SK-N-SH (cell line): Measurements from ENCODE around the gene MVB12B. TPM values are rescaled to one million over a fixed set of nuclear protein-coding genes. Genes with fewer than 3 reads are reported as not detected.

ENCODE experiments used
- CTCF ChIA-PET: fragments of 300-600, 350-600 bp; formaldehyde crosslinking; extraction: SDS; loops from one replicate; lab custom pipeline; 2021; lab: Yijun Ruan, JAX
- POLR2A ChIA-PET: fragments of 350-600 bp; sonication (Branson Sonifier 250); formaldehyde crosslinking; extraction: SDS; loops from one replicate; lab custom pipeline; 2020; ENCODE audit warnings: antibody characterized with exemption, inconsistent platforms; lab: Yijun Ruan, JAX
- DNase-seq: peaks from one replicate; pipeline ENCODE4 v3.0.0; 2012
- H2AFZ ChIP-seq: fragments of 200-600 bp; sonication (generic); 2 replicates; pipeline ENCODE4 v1.8.1; 2016; ENCODE audit warnings: antibody characterized with exemption, mild to moderate bottlenecking, low read depth
- H3F3A ChIP-seq: fragments of 200-600 bp; sonication (generic); replicated peaks from 2 replicates; pipeline ENCODE3; 2016; ENCODE audit warnings: antibody characterized with exemption, mild to moderate bottlenecking; ENCODE audit not compliant: insufficient read depth
- H3K27ac ChIP-seq, 2 experiments: fragments of 200-500 bp in 1 of 2; fragments of 200-600 bp in 1 of 2; sonication (Bioruptor generic) in 1 of 2; sonication (generic), shearing (Covaris generic) in 1 of 2; 2 replicates each; pipeline versions ENCODE4 v1.5.1 to v1.6.1; 2014 to 2016; ENCODE audit warnings: low read depth in 2 of 2, inconsistent platforms in 1 of 2, low read length in 1 of 2, mild to moderate bottlenecking in 1 of 2, mixed read lengths in 1 of 2
- H3K27me3 ChIP-seq: fragments of 200-600 bp; sonication (generic), shearing (Covaris generic); 2 replicates; pipeline ENCODE4 v1.6.1; 2016; ENCODE audit warnings: mixed run types; ENCODE audit not compliant: insufficient read depth
- H3K36me3 ChIP-seq, 2 experiments: fragments of 200-500 bp in 1 of 2; fragments of 200-600 bp in 1 of 2; sonication (Bioruptor generic) in 1 of 2; sonication (generic) in 1 of 2; replicated peaks in 1 of 2; 2 replicates each; pipeline versions ENCODE3 to v1.5.1; 2014 to 2016; ENCODE audit warnings: low read length in 1 of 2, mild to moderate bottlenecking in 1 of 2; ENCODE audit not compliant: insufficient read depth in 2 of 2, control insufficient read depth in 1 of 2
- H3K4me1 ChIP-seq, 2 experiments: fragments of 200-500 bp in 1 of 2; fragments of 200-600 bp in 1 of 2; sonication (Bioruptor generic) in 1 of 2; sonication (generic), shearing (Covaris generic) in 1 of 2; 2 replicates each; pipeline versions ENCODE4 v1.5.1 to v1.6.1; 2014 to 2016; ENCODE audit warnings: low read depth in 1 of 2, low read length in 1 of 2, mixed run types in 1 of 2; ENCODE audit not compliant: insufficient read depth in 2 of 2, control insufficient read depth in 1 of 2
- H3K4me2 ChIP-seq: fragments of 200-600 bp; sonication (generic), shearing (Covaris generic); 2 replicates; pipeline ENCODE4 v1.6.1; 2017; ENCODE audit warnings: mixed run types
- H3K4me3 ChIP-seq, 2 experiments: fragments of 200-500 bp in 1 of 2; fragments of 200-600 bp in 1 of 2; sonication (Bioruptor generic) in 1 of 2; sonication (generic), shearing (Covaris generic) in 1 of 2; 2 replicates each; pipeline versions ENCODE4 v1.5.1 to v1.8.1; 2014 to 2016; ENCODE audit warnings: low read depth in 2 of 2, inconsistent platforms in 1 of 2, low read length in 1 of 2, mild to moderate bottlenecking in 1 of 2, mixed read lengths in 1 of 2, moderate library complexity in 1 of 2
- H3K79me2 ChIP-seq: fragments of 200-600 bp; sonication (generic); 2 replicates; pipeline ENCODE4 v1.8.1; 2017; ENCODE audit warnings: mild to moderate bottlenecking; ENCODE audit not compliant: insufficient read depth
- H3K9ac ChIP-seq: fragments of 200-600 bp; sonication (generic); 2 replicates; pipeline ENCODE4 v1.6.1; 2017; ENCODE audit warnings: mixed run types
- H3K9me2 ChIP-seq: fragments of 200-600 bp; sonication (generic); 2 replicates; pipeline ENCODE4 v1.6.1; 2017; ENCODE audit warnings: mixed run types
- H3K9me3 ChIP-seq: fragments of 200-600 bp; sonication (generic); 2 replicates; pipeline ENCODE4 v1.6.1; 2017; ENCODE audit warnings: mixed run types, mild to moderate bottlenecking, moderate library complexity
- H4K20me1 ChIP-seq: fragments of 200-600 bp; sonication (generic); 2 replicates; pipeline ENCODE4 v1.6.1; 2017; ENCODE audit warnings: mild to moderate bottlenecking, mixed run types; ENCODE audit not compliant: insufficient read depth
- ELF1 ChIP-seq: IDR thresholded peaks from 2 replicates; pipeline ENCODE4 v1.4.0; 2012
- FOSL2 ChIP-seq: IDR thresholded peaks from 2 replicates; pipeline ENCODE4 v1.4.0; 2012; ENCODE audit warnings: low read depth, mild to moderate bottlenecking, moderate library complexity, borderline replicate concordance
- FOXM1 ChIP-seq: IDR thresholded peaks from 2 replicates; pipeline ENCODE4 v1.4.0; 2012; ENCODE audit warnings: low read depth, mild to moderate bottlenecking
- GABPA ChIP-seq: IDR thresholded peaks from 2 replicates; pipeline ENCODE4 v1.4.0; 2012; ENCODE audit warnings: low read depth, mild to moderate bottlenecking
- GATA2 ChIP-seq: sonication (generic); formaldehyde crosslinking; IDR thresholded peaks from 2 replicates; pipeline ENCODE4 v1.5.0; 2020; ENCODE audit warnings: mild to moderate bottlenecking, missing genetic modification reagents
- JUND ChIP-seq: IDR thresholded peaks from 2 replicates; pipeline ENCODE4 v1.4.0; 2012
- MEF2A ChIP-seq: IDR thresholded peaks from 2 replicates; pipeline ENCODE4 v1.4.0; 2012; ENCODE audit warnings: low read depth, borderline replicate concordance
- MXI1 ChIP-seq: IDR thresholded peaks from 2 replicates; pipeline ENCODE4 v1.6.1; 2012; ENCODE audit warnings: mild to moderate bottlenecking, low read depth, low read length, improper control_type of control experiment
- NRF1 ChIP-seq: IDR thresholded peaks from 2 replicates; pipeline ENCODE4 v1.6.1; 2012; ENCODE audit warnings: low read depth, mild to moderate bottlenecking, low read length
- RAD21 ChIP-seq: IDR thresholded peaks from 2 replicates; pipeline ENCODE4 v1.6.1; 2012; ENCODE audit warnings: mild to moderate bottlenecking, low read length
- RCOR1 ChIP-seq: fragments of 150-350 bp; IDR thresholded peaks from 2 replicates; pipeline ENCODE4 v1.6.1; 2017; ENCODE audit warnings: antibody characterized with exemption, low read length
- RFX5 ChIP-seq: IDR thresholded peaks from 2 replicates; pipeline ENCODE4 v1.6.1; 2012; ENCODE audit warnings: mild to moderate bottlenecking, improper control_type of control experiment, low read length
- SIN3A ChIP-seq: IDR thresholded peaks from 2 replicates; pipeline ENCODE4 v1.6.1; 2012; ENCODE audit warnings: low read depth, mild to moderate bottlenecking, low read length, moderate library complexity, borderline replicate concordance
- SMC3 ChIP-seq: IDR thresholded peaks from 2 replicates; pipeline ENCODE4 v1.6.1; 2012; ENCODE audit warnings: low read depth, low read length, improper control_type of control experiment
- TAF1 ChIP-seq: IDR thresholded peaks from 2 replicates; pipeline ENCODE4 v1.6.1; 2012; ENCODE audit warnings: low read depth, mild to moderate bottlenecking, low read length, moderate library complexity, borderline replicate concordance
- TCF12 ChIP-seq: IDR thresholded peaks from 2 replicates; pipeline ENCODE4 v1.4.0; 2012
- WGBS: methylation state at CpG from one replicate; pipeline ENCODE4 v1.1.6; 2017; ENCODE audit warnings: low lambda C conversion rate; 5-methylcytosine and 5-hydroxymethylcytosine counted together
- polyA plus RNA-seq, 3 experiments: library from polyadenylated mRNA; depleted of rRNA; stranded (reverse); fragments of >200 nt; gene quantifications; 2 replicates each; pipeline ENCODE4 v1.2.3, GENCODE V29; 2012
- TF ChIP-seq, protein P1 (sequence below): fragments of 200-600 bp; sonication (generic); IDR thresholded peaks from 2 replicates; pipeline ENCODE4 v1.6.1; 2017; ENCODE audit warnings: antibody characterized with exemption, mild to moderate bottlenecking, moderate library complexity
- TF ChIP-seq, protein P2 (sequence below): IDR thresholded peaks from 2 replicates; pipeline ENCODE4 v1.6.1; 2012; ENCODE audit warnings: mild to moderate bottlenecking, low read depth, low read length, moderate library complexity
- TF ChIP-seq, protein P3 (sequence below): IDR thresholded peaks from 2 replicates; pipeline ENCODE4; 2012
- TF ChIP-seq, protein P4 (sequence below): IDR thresholded peaks from 2 replicates; pipeline ENCODE4 v1.4.0; 2012; ENCODE audit warnings: low read depth

MVB12B gene
- polyA plus RNA-seq, 1 of the 3 experiments (the other 2 are of a cell fraction), result 5.1 TPM

DNA sequence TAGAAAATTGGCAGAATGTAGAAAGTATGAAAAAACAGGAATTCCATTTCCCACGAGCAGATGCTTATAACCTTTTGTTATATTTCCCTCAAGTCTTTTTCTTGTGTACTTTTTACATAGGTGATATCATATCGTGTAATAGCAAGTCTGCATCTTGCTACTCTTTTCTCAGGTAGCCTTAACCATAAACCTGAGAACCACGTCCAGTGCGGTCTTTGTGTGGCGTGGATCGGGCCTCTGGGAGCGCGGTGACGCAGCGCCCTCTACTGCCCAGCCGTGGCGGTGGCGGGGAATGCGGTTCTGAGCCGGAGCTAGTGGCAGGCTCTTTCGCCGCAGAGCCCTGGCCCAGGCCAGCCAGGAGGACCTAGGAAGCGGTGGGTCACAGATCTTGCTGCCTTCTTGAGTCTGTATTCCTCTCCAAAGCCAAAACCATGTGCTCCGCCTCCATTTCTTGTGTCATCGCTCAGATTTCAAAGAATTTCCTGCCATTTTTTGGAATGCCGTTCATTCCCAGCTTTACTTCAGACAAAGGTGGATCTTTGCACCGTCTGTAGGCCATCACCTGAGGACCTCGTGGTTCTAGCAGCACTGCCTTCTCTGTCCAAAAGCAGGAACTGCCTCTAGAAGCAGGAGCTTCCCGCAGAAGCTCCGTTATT lies 71.9 kb downstream of the MVB12B start:
- Histone ChIP-seq H3K4me2 (no peak overlapping the region), H3K9me3 (no peaks in the 10 kb centered on the region), H3F3A (peaks cover 10% of the 10 kb centered on the region), H3K36me3 (peaks cover 4 to 25% of the 10 kb centered on the region in 2 experiments), H3K27me3 (no peaks in the 10 kb centered on the region), H3K4me1 (peaks cover 3 to 5% of the 10 kb centered on the region in 2 experiments; a peak in 1 of 4 replicates), H3K27ac (no peak overlapping the region), H3K9me2 (no peaks in the 10 kb centered on the region), H4K20me1 (no peaks in the 10 kb centered on the region; the same call in 1 of the 2 replicates), H2AFZ (no peak overlapping the region), H3K79me2 (no peaks in the 10 kb centered on the region), H3K4me3 (peak overlapping the region in 1 of 2 experiments; percentile 51; a peak in 1 of 4 replicates), H3K9ac (no peak overlapping the region)
- peak; percentile 91 for DNase-seq
- ChIA-PET CTCF (interaction anchor here (0.5 to 5.9 kb wide), 108 partner anchors 9 to 1296 kb away, joined by 3 to 69 read pairs (median 4); partner anchors contain the start of gene MVB12B), POLR2A (interaction anchor here (0.6 kb wide), 1 partner anchor 88 kb away, joined by 3 read pairs; no protein-coding TSS in a partner anchor)
- WGBS, result 33% methylated on average over 15 of the region's 25 CpGs
- no peak for TF ChIP-seq NRF1
- no peak for TF ChIP-seq FOSL2
- no peak for TF ChIP-seq JUND
- 0 out of 2 replicates have a peak, but pooled peaks have one; percentile 17 for TF ChIP-seq MXI1
- TF ChIP-seq TCF12, result no peak
- TF ChIP-seq SIN3A, result no peak
- no peak for TF ChIP-seq GABPA
- TF ChIP-seq, protein P1, sequence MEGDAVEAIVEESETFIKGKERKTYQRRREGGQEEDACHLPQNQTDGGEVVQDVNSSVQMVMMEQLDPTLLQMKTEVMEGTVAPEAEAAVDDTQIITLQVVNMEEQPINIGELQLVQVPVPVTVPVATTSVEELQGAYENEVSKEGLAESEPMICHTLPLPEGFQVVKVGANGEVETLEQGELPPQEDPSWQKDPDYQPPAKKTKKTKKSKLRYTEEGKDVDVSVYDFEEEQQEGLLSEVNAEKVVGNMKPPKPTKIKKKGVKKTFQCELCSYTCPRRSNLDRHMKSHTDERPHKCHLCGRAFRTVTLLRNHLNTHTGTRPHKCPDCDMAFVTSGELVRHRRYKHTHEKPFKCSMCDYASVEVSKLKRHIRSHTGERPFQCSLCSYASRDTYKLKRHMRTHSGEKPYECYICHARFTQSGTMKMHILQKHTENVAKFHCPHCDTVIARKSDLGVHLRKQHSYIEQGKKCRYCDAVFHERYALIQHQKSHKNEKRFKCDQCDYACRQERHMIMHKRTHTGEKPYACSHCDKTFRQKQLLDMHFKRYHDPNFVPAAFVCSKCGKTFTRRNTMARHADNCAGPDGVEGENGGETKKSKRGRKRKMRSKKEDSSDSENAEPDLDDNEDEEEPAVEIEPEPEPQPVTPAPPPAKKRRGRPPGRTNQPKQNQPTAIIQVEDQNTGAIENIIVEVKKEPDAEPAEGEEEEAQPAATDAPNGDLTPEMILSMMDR, result peak; percentile 99
- peak; percentile 98 for TF ChIP-seq RAD21
- no peak for TF ChIP-seq ELF1
- no peak for TF ChIP-seq TAF1
- TF ChIP-seq GATA2 (CRISPR knock-in tag), result no peak
- peak; percentile 47 for TF ChIP-seq RCOR1
- no peak for TF ChIP-seq FOXM1
- TF ChIP-seq, protein P2, sequence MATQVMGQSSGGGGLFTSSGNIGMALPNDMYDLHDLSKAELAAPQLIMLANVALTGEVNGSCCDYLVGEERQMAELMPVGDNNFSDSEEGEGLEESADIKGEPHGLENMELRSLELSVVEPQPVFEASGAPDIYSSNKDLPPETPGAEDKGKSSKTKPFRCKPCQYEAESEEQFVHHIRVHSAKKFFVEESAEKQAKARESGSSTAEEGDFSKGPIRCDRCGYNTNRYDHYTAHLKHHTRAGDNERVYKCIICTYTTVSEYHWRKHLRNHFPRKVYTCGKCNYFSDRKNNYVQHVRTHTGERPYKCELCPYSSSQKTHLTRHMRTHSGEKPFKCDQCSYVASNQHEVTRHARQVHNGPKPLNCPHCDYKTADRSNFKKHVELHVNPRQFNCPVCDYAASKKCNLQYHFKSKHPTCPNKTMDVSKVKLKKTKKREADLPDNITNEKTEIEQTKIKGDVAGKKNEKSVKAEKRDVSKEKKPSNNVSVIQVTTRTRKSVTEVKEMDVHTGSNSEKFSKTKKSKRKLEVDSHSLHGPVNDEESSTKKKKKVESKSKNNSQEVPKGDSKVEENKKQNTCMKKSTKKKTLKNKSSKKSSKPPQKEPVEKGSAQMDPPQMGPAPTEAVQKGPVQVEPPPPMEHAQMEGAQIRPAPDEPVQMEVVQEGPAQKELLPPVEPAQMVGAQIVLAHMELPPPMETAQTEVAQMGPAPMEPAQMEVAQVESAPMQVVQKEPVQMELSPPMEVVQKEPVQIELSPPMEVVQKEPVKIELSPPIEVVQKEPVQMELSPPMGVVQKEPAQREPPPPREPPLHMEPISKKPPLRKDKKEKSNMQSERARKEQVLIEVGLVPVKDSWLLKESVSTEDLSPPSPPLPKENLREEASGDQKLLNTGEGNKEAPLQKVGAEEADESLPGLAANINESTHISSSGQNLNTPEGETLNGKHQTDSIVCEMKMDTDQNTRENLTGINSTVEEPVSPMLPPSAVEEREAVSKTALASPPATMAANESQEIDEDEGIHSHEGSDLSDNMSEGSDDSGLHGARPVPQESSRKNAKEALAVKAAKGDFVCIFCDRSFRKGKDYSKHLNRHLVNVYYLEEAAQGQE, result no peak
- peak; percentile 91 for TF ChIP-seq SMC3
- no peak for TF ChIP-seq MEF2A
- TF ChIP-seq, protein P3, sequence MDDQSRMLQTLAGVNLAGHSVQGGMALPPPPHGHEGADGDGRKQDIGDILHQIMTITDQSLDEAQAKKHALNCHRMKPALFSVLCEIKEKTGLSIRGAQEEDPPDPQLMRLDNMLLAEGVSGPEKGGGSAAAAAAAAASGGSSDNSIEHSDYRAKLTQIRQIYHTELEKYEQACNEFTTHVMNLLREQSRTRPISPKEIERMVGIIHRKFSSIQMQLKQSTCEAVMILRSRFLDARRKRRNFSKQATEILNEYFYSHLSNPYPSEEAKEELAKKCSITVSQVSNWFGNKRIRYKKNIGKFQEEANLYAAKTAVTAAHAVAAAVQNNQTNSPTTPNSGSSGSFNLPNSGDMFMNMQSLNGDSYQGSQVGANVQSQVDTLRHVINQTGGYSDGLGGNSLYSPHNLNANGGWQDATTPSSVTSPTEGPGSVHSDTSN, result no peak
- TF ChIP-seq, protein P4, sequence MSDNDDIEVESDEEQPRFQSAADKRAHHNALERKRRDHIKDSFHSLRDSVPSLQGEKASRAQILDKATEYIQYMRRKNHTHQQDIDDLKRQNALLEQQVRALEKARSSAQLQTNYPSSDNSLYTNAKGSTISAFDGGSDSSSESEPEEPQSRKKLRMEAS, result no peak
- 0 out of 2 replicates have a peak, but pooled peaks have one; percentile 12 for TF ChIP-seq RFX5
